NCI-H146 treated with DMSO at 0.1 percent for 48 hours (cell line): ENCODE measurements around the gene CRYBA2.

ENCODE experiments used
- DNase-seq: peaks from one replicate; lab custom pipeline; 2025; ENCODE audit not compliant: unreplicated experiment; lab: John Stamatoyannopoulos, UW

Gene CRYBA2

DNA sequence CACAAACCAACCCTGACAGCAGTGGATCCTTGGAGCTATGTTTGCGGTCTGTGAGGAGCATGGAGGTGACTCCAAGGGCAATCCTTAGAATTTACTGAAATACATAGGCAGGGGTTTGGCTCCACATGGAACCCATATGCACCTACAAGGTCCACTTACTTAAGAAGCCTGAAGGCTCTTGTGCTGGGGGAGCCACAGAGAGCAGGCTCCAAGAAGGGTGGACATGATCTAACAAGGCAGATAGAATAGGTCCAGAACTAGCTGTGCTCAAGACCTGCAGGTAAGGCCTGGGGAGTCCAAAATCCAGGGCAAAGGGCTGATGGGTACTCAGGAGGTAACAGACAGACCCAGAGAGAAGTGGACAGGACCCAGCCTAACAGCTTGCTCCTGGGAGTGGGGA is 34.9 kb downstream of the CRYBA2 start:
- no peak for DNase-seq

DNA sequence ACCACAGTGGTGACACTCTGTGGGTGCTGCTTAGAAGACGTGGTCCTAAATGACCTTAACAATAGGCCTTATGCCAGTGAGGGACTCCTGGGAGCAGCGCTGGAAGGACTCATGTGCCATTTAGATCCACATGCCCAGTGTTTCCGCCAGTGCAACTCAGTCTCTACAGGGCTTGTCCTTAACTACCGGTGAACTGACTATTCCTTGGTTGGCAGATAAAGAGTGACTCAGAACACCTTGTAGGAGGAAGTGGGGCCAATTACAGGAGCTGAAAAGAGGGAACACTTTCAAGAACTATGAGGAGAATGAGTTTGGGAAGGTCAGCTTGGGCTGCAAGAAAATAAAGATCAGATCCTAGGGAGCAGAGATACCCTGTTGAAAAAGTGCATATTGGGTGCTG is 35.6 kb downstream of the CRYBA2 start:
- no peak for DNase-seq

DNA sequence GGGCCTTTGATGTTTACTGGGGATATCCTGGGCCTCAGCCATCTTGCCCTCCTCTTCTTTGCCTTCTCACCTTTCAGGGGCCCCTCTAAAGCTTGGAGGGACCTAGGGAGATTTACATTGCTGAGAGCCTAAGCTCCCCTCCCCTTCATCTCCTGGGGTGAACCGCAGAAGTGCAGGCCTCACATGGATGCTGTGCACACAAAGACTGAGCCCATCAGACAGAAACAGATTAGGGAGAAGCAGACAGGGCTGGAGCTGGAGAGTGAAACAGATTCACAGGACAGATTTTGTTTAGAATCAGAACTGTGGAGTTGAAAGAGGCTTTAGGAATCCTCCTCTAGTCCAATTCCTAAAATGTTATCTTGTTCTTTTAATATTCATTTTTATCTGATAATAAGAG is 37.2 kb downstream of the CRYBA2 start:
- no peak for DNase-seq

- DNase-seq = no peak
Measured at GRCh38 chr2:218954541-218955300, 38.5 kb downstream of the CRYBA2 start.

GRCh38 chr2:218953366-218953954 is 39.8 kb downstream of the CRYBA2 start:
- DNase-seq = no peak

DNA sequence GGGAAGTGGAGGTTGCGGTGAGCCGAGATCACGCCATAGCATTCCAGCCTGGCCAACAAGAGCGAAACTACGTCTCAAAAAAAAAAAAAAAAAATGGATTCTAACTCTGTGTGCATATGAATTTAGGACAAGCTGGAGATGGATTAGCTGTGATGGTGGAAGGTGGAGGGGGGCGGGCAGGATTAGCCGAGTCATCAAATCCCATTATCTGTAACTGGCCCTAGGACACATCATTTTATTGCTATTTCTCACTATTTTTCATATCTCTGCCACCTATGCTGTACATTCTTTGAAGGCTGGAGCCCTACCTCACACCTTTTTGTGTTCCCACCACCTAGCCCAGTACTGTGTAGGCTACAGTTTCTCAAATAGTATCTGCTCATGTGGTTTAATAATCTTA is 41.1 kb downstream of the CRYBA2 start:
- no peak for DNase-seq

GRCh38 chr2:218946621-218947020 is 46.6 kb downstream of the CRYBA2 start:
- DNase-seq = no peak

- DNase-seq = no peak
Measured at GRCh38 chr2:218944759-218945404, 48.3 kb downstream of the CRYBA2 start.
